Measurements from ENCODE around the gene SYCN.
"Not testable (repeated sequence)": the region's sequence is repeated elsewhere in the genome, so short reads cannot be mapped to it uniquely, and the experiment has no call there.

SYCN gene

DNA sequence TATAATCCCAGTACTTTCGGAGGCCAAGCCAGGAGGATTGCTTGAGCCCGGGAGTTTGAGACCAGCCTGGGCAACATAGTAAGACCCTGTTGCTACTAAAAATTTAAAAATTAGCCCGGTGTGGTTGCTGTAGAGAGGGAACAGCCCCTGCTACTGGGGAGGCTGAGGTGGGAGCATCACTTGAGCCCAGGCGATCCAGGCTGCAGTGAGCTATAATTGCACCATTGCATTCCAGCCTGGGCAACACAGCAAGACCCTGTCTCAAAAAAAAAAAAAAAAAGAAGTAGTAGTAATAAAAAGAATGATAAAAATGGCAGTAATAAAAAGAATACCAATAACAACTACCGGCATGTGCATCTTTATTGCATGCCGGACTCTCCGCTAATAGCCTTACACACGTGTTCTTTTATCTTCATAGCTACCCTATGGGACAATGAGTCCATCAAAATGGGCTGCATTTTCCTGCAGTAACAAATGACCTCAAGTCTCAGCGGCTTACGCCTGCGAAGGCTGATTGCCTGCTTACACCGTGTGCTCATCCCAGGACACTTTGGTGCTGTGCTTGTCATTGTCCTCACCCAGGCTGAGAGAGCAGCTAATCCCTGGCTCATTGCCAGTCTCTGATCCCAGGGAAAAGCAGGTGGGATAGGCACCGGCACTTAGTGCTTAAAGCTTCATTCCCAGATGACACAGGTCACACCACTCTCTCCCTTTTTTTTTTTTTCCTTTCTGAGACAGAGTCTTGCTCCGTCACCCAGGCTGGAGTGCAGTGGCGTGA lies 14.4 kb upstream of the SYCN start:
- DNase-seq (ENCODE audit: low spot score) (no peak), ATAC-seq (ENCODE audit: low read depth) (no peak)
- H3K27me3 ChIP-seq (ENCODE audit: insufficient read depth, poor library complexity, severe bottlenecking) = no peaks in the 10 kb centered on the region
- no peak for TF ChIP-seq CTCF (IDR thresholded peaks at IDR 0.05; ENCODE audit: poor library complexity, severe bottlenecking)
- H3K36me3 ChIP-seq (ENCODE audit: low read depth) = no peaks in the 10 kb centered on the region
- no peak overlapping the region for H3K4me3 ChIP-seq (ENCODE audit: severe bottlenecking)
- H3K4me1 ChIP-seq (ENCODE audit: insufficient read depth, poor library complexity, severe bottlenecking) = no peaks in the 10 kb centered on the region
- no peak overlapping the region for H3K27ac ChIP-seq (ENCODE audit: poor library complexity, severe bottlenecking)
- no peaks in the 10 kb centered on the region for H3K9me3 ChIP-seq (ENCODE audit: severe bottlenecking)

GRCh38 chr19:39217094-39217493 lies 13.0 kb upstream of the SYCN start:
- Histone ChIP-seq H3K9me3 (ENCODE audit: severe bottlenecking) (no peaks in the 10 kb centered on the region), H3K4me1 (ENCODE audit: insufficient read depth, poor library complexity, severe bottlenecking) (no peaks in the 10 kb centered on the region), H3K36me3 (ENCODE audit: low read depth) (no peaks in the 10 kb centered on the region), H3K27ac (ENCODE audit: poor library complexity, severe bottlenecking) (no peak overlapping the region), H3K4me3 (ENCODE audit: severe bottlenecking) (no peak overlapping the region), H3K27me3 (ENCODE audit: insufficient read depth, poor library complexity, severe bottlenecking) (no peaks in the 10 kb centered on the region)
- no peak for TF ChIP-seq CTCF (IDR thresholded peaks at IDR 0.05; ENCODE audit: poor library complexity, severe bottlenecking)
- no peak for DNase-seq (ENCODE audit: low spot score)
- ATAC-seq (ENCODE audit: low read depth) = no peak

GRCh38 chr19:39215323-39215722 lies 11.3 kb upstream of the SYCN start:
- H3K36me3 ChIP-seq (ENCODE audit: low read depth); ATAC-seq (ENCODE audit: low read depth); H3K27ac ChIP-seq (ENCODE audit: poor library complexity, severe bottlenecking); H3K4me1 ChIP-seq (ENCODE audit: insufficient read depth, poor library complexity, severe bottlenecking); H3K9me3 ChIP-seq (ENCODE audit: severe bottlenecking); H3K4me3 ChIP-seq (ENCODE audit: severe bottlenecking); DNase-seq (ENCODE audit: low spot score); H3K27me3 ChIP-seq (ENCODE audit: insufficient read depth, poor library complexity, severe bottlenecking): not testable (repeated sequence)

DNA sequence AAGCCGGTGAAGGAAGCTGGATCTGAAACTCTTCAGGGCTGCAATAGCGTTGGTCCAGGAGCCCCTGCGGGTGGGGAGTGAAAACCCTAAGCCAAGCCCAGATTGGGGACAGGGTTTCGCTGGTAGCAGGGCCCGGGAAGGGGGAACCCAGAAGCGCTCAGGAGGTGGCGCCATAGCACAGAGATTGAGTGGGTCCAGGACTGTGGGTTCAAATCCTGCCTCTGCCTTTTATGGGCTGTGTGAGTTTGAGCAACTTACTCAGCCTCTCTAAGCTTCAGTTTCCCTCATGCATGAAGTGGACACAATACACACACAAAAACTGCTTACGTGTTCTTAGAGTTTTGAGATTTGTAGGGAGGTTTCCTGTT lies 8.3 kb upstream of the SYCN start:
- ATAC-seq (ENCODE audit: low read depth) = peak; percentile 36; the same call in 2 of the 3 replicates
- no peaks in the 10 kb centered on the region for H3K27me3 ChIP-seq (ENCODE audit: insufficient read depth, poor library complexity, severe bottlenecking)
- H3K4me1 ChIP-seq (ENCODE audit: insufficient read depth, poor library complexity, severe bottlenecking) = no peaks in the 10 kb centered on the region
- DNase-seq (ENCODE audit: low spot score) = no peak
- H3K9me3 ChIP-seq (ENCODE audit: severe bottlenecking) = no peaks in the 10 kb centered on the region
- TF ChIP-seq CTCF (IDR thresholded peaks at IDR 0.05; ENCODE audit: poor library complexity, severe bottlenecking) = peak; percentile 32
- no peaks in the 10 kb centered on the region for H3K36me3 ChIP-seq (ENCODE audit: low read depth)
- no peak overlapping the region for H3K27ac ChIP-seq (ENCODE audit: poor library complexity, severe bottlenecking)
- H3K4me3 ChIP-seq (ENCODE audit: severe bottlenecking) = no peak overlapping the region

DNA sequence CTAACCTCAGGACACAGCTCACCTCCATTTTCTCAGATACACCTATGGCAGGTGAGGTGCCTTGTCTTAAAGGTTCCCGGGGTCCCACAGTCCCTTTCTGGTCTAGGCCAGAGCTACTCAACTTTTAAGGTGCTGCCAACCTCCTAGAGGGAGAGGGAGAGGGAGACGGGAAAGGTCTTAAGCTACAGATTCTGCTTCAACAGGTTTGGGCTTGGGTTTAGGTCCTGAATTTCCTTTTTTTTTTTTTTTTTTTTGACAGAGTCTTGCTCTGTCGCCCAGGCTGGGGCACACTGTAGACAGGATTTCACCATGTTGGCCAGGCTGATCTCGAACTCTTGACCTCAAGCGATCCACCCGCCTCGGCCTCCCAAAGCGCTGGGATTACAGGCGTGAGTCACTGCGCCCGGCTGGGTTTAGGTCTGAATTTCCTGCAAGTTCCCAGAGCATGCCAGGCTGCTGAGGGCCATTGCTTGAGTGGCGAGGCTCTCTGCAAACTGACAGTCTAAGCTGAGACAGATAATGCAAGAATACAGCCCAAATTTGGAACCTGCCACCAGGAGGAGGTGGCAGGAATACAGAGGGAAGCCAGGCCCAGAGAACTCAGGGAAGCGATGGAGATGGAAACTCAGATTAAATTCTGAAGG lies 7.8 kb upstream of the SYCN start:
- H3K27me3 ChIP-seq (ENCODE audit: insufficient read depth, poor library complexity, severe bottlenecking) = no peaks in the 10 kb centered on the region
- no peak for DNase-seq (ENCODE audit: low spot score)
- H3K36me3 ChIP-seq (ENCODE audit: low read depth) = no peaks in the 10 kb centered on the region
- H3K9me3 ChIP-seq (ENCODE audit: severe bottlenecking) = no peaks in the 10 kb centered on the region
- H3K4me1 ChIP-seq (ENCODE audit: insufficient read depth, poor library complexity, severe bottlenecking) = no peaks in the 10 kb centered on the region
- no peak for TF ChIP-seq CTCF (IDR thresholded peaks at IDR 0.05; ENCODE audit: poor library complexity, severe bottlenecking)
- no peak overlapping the region for H3K27ac ChIP-seq (ENCODE audit: poor library complexity, severe bottlenecking)
- no peak overlapping the region for H3K4me3 ChIP-seq (ENCODE audit: severe bottlenecking)
- no peak for ATAC-seq (ENCODE audit: low read depth)

Data from RWPE2 (cell line).